ENCODE data around the gene AMZ1.
A peak's percentile ranks its signal among the peaks of the same experiment; 100 is the strongest.

AMZ1 gene

DNA sequence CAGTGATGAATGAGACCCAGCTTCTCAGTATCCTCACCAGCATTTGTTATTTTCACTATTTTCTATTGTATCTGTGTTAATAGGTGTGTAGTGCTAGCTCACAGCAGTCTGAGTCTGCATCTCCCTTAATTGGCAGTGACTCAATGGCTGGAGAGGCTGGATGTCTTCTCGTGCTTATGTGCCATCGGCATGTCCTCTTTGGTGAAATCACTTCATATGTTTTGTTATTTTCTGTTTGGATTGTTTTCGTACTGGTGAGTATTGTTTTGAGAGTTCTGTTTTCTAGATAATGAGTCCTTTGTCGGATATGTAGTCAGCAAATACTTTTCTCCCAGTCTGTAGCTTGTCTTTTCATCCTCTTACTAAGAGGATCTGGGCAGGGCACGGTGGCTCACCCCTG lies 66.1 kb downstream of the AMZ1 start:
- DNase-seq (ENCODE audit: low read depth) = no peak

DNA sequence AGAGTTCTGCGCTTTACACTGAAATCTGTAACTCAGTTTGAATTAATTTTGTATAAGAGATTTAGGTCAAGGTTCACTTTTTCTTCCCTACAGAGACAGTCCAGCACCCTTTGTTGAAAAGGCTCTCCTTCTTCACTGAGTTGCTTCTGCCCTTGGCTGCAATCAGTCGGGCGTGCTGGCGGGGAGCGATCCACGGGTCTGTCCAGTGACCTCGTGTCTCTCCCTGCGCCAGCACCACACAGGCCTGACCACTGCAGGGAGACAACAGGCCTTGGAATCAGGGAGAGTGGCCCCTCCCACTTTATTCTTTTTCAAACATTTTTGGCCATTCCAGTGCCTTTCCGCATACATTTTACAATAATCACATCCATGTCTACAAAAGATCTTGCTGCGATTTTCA lies 66.9 kb downstream of the AMZ1 start:
- DNase-seq (ENCODE audit: low read depth) = no peak

GRCh38 chr7:2755531-2755930 lies 67.5 kb downstream of the AMZ1 start:
- DNase-seq (ENCODE audit: low read depth) = no peak

DNA sequence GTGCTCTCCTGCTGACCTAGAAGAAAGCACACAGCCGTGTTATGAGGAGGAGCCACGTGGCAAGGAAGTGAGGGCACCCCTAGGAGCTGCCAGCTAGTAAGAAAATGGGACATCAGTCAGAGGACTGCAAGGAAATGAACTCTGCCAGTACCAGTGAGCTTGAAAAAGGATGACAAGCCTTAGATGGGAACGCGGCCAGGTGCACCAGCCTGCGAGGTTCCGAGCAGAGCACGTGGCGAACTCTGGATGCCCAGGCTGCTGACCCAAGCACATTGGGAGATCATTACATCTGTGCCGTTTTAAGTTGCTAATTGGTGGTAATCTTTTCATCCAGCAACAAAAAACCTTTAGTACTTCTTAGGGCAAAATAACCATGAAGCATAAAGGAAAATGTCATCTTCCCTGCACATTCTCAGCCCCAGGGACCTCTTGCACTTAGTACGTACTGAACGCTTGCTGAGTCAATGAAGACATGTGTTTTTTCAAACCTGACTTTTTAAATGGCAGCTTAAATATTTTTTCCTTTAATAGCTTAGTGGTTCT lies 69.4 kb downstream of the AMZ1 start:
- no peak for DNase-seq (ENCODE audit: low read depth)

DNA sequence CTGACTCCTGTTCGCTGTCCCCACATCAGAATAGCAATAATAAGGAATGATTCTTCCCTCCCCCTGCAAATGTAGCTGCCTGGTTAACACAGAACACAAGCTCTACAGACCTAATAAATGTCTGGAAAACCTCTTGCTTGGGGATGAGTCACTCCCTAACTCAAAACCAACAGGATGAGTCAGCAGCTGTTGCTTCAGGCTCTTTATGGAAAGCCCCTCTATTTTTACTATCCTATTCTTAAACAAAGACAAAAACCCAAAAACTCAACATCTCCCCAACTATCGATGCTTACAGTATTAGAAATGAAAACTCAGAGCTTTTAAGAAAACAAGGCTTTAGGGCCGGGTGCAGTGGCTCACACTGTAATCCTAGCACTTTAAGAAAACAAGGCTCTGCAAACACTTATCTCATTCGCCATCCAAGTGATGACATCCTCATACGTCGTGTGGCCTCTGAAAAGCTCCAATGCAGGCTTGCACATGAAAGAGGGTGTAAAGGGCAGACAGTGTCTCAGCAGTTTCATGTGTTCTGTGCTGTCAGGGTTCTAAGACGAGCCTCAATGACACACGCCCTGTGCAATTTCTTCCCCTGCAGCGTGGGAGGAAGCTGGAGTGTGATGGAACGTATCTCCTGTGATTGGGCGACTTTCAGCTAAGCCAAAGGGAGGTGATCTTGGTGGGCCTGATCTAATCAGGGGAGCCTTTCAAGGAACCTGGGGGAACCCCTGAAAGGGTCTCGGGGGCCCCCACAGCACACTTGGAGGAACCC lies 70.1 kb downstream of the AMZ1 start:
- peak; percentile 17 for DNase-seq (ENCODE audit: low read depth)

GRCh38 chr7:2758673-2759616 lies 70.9 kb downstream of the AMZ1 start:
- no peak for DNase-seq (ENCODE audit: low read depth)

DNA sequence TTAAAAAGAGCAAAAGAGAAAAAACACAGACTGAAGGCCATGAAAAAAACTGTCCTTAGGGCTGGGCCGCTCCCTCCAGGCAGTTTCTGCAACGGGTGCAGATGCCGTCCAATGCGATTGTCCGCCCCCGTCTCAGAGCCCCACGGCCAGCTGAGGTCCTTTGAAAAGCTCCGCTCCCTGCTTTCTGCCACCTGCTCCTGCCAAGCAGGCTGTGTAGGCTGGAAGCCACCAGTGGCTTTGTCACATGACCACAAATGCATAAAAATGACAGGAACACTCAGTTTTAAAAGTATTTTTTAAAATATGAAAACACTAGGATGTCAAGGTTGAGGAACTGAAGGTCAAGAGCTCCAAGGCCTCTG lies 71.7 kb downstream of the AMZ1 start:
- DNase-seq (ENCODE audit: low read depth) = no peak

GRCh38 chr7:2760098-2760889 lies 72.3 kb downstream of the AMZ1 start:
- DNase-seq (ENCODE audit: low read depth) = no peak

DNA sequence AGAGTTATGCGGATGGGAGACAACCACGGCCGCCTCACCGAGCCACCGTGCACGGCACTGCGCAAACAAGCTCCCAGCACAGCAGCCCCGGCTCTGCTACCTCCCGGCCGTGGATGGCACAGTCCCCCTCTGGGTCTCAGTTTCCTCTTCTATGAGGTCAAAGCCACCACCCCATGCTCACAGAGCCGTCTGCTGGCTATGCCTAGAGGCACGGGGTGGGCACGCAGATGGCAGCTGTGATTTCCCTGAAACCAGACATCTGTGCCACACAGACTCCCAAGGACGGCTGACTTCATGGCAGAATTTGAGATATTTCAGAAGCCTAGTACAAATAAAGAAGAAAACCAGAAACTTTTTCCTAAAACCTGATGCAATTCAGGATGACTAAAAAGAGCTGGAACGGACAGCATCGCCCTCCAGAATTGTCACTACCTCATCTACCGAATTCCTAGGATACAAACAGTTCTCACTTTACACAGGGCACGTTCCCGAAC lies 73.2 kb downstream of the AMZ1 start:
- DNase-seq (ENCODE audit: low read depth) = no peak

DNA sequence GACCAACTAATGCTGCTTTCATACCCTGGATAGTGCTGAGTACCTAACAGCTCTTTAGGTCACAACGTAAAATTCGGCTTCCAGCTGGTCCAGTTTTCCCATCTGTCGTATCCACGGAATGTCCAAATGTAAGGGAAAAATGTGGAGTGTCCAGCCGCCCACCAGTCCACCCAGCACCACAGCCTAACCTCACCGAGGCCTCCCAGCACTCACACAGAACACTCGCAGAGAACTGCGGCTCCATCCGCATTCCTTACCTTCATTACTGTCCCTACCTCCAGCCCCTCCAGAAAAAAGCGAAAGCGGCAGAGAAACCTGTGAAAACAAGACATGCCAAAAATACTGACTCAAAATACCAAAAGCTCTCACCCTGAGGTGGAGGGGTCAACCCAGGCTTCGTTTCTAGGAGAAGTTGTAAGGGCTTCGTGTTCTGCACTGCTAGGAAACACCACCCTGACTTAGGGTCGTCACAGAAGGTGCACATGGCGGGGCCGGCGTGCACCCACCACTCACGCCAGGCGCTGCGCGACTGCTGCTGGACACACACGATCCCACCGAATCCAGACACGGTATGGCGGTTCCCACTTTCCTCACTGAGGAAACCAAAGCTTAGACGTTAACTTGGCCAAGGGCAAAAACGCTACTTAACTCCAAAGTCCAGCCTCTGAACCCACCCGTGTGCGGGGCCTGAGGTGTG lies 73.9 kb downstream of the AMZ1 start:
- no peak for DNase-seq (ENCODE audit: low read depth)

- DNase-seq (ENCODE audit: low read depth) = no peak
Observed at GRCh38 chr7:2763597-2763996, 75.6 kb downstream of the AMZ1 start.

DNA sequence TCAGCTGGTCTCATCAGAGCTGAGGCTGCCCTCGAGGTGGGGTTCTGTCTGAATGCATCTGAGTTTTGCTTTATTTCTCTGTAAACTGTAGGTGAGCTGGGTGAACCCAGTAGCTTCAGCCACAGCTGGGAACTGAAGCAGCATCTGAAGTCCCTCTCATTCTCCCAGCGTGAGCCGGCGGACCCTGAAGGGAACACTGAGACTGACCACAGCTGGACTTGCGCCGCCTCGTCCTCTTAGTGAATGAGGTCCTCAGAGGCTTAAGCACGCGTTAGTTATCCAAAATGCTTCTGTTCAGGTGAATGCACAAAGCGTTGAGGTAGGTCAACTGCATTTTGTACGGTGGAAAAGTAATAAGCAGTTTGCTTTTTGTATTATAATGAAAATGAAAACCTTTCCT lies 76.6 kb downstream of the AMZ1 start:
- DNase-seq (ENCODE audit: low read depth) = no peak

All from T-helper 22 cell (primary cell).